Endodermal cell (in vitro differentiated cells): ENCODE measurements around the gene SLC25A6. TPM values are rescaled to one million over a fixed set of nuclear protein-coding genes. Genes with fewer than 3 reads are reported as not detected.

Experiments used
- DNase-seq: peaks from one replicate; pipeline ENCODE4 v3.0.0-alpha.2; 2017
- H3K27ac ChIP-seq: 2 replicates; pipeline ENCODE4 v1.5.1; 2013; ENCODE audit warnings: mild to moderate bottlenecking, low read depth, low read length, moderate library complexity
- H3K27me3 ChIP-seq: 2 replicates; pipeline ENCODE4 v1.6.1; 2013; ENCODE audit warnings: mild to moderate bottlenecking, low read length, moderate library complexity; ENCODE audit not compliant: insufficient read depth, control insufficient read depth, poor library complexity, severe bottlenecking
- H3K36me3 ChIP-seq: 2 replicates; pipeline ENCODE4 v1.7.0; 2013; ENCODE audit warnings: mild to moderate bottlenecking, low read length, moderate library complexity; ENCODE audit not compliant: control insufficient read depth, insufficient read depth
- H3K4me1 ChIP-seq: one replicate; pipeline ENCODE4 v1.7.0; 2013; ENCODE audit warnings: low read length; ENCODE audit not compliant: control insufficient read depth, insufficient read depth
- H3K4me3 ChIP-seq: 2 replicates; pipeline ENCODE4 v1.5.1; 2013; ENCODE audit warnings: mild to moderate bottlenecking, low read length, moderate library complexity
- H3K9ac ChIP-seq: 2 replicates; pipeline ENCODE4 v1.6.1; 2013; ENCODE audit warnings: mild to moderate bottlenecking, low read length, moderate library complexity; ENCODE audit not compliant: poor library complexity, severe bottlenecking; ENCODE audit errors: extremely low read depth
- H3K9me3 ChIP-seq: 2 replicates; pipeline ENCODE4 v1.6.1; 2013; ENCODE audit warnings: mild to moderate bottlenecking, low read length, moderate library complexity; ENCODE audit not compliant: control insufficient read depth
- H3K27ac Mint-ChIP-seq: 2 replicates; pipeline ENCODE4 v1.8.0; 2020; ENCODE audit warnings: mixed read lengths
- H3K27me3 Mint-ChIP-seq: 2 replicates; pipeline ENCODE4 v1.8.0; 2021; ENCODE audit warnings: mild to moderate bottlenecking, mixed read lengths; ENCODE audit not compliant: insufficient read depth
- H3K36me3 Mint-ChIP-seq: 2 replicates; pipeline ENCODE4 v1.8.0; 2020; ENCODE audit warnings: low read depth, mixed read lengths
- H3K4me1 Mint-ChIP-seq: 2 replicates; pipeline ENCODE4 v1.8.0; 2020; ENCODE audit warnings: mixed read lengths
- H3K4me3 Mint-ChIP-seq: 2 replicates; pipeline ENCODE4 v1.8.0; 2020; ENCODE audit warnings: mild to moderate bottlenecking, moderate library complexity, mixed read lengths
- H3K9me3 Mint-ChIP-seq: 2 replicates; pipeline ENCODE4 v1.8.0; 2020; ENCODE audit warnings: mild to moderate bottlenecking, mixed read lengths
- CTCF ChIP-seq: fragments of 200-600 bp; sonication (generic); conservative IDR thresholded peaks from 2 replicates; pipeline ENCODE4 v1.5.0; 2021; ENCODE audit warnings: antibody characterized with exemption, mild to moderate bottlenecking
- WGBS, 2 experiments: methylation state at CpG; one replicate each; pipeline versions ENCODE4 v1.1.5 to v1.1.7; 2013; ENCODE audit warnings: missing lambda C conversion rate in 2 of 2, mixed read lengths in 1 of 2; ENCODE audit not compliant: insufficient coverage in 1 of 2, insufficient read length in 1 of 2; 5-methylcytosine and 5-hydroxymethylcytosine counted together
- total RNA-seq, 2 donors: library from RNA; stranded (reverse); fragmentation: NEBNext Ultra II Directional in 1 of 2; extraction: Animal tissue kit (Norgen Biotek cat#: 25700) in 1 of 2; gene quantifications; 2 replicates in 1 of 2; 3 replicates in 1 of 2; pipeline ENCODE4 v1.2.1, GENCODE V29; 2021

The SLC25A6 gene
- total RNA-seq, 2 donors from 2014 or later = 424 to 429 TPM

- Mint-ChIP-seq H3K27ac (no peak overlapping the region), H3K27me3 (no peaks in the 10 kb centered on the region), H3K36me3 (peaks cover 71% of the 10 kb centered on the region), H3K4me3 (no peak overlapping the region), H3K4me1 (peaks cover 12% of the 10 kb centered on the region), H3K9me3 (peaks cover 38% of the 10 kb centered on the region)
- peaks cover 56% of the 10 kb centered on the region for H3K36me3 ChIP-seq
- H3K27ac ChIP-seq = no peak overlapping the region
- no peak for TF ChIP-seq CTCF
- no peaks in the 10 kb centered on the region for H3K27me3 ChIP-seq
- no peaks in the 10 kb centered on the region for H3K4me1 ChIP-seq
- 97 to 98% methylated on average over 15 to 19 of the region's 19 CpGs for WGBS, 2 experiments
- H3K4me3 ChIP-seq = no peak overlapping the region
- H3K9ac ChIP-seq = no peak overlapping the region
- peaks cover 35% of the 10 kb centered on the region for H3K9me3 ChIP-seq
- no peak for DNase-seq
Observed at GRCh38 chrX:1421433-1422134, 29.7 kb upstream of the SLC25A6 start.

- H3K36me3 ChIP-seq = peaks cover 60% of the 10 kb centered on the region
- H3K27me3 Mint-ChIP-seq = no peaks in the 10 kb centered on the region
- no peaks in the 10 kb centered on the region for H3K4me1 ChIP-seq
- H3K27me3 ChIP-seq = no peaks in the 10 kb centered on the region
- peaks cover 12% of the 10 kb centered on the region for H3K4me1 Mint-ChIP-seq
- H3K27ac ChIP-seq = no peak overlapping the region
- H3K9me3 ChIP-seq = peaks cover 35% of the 10 kb centered on the region
- H3K4me3 ChIP-seq = no peak overlapping the region
- no peak overlapping the region for H3K4me3 Mint-ChIP-seq
- H3K9me3 Mint-ChIP-seq = peaks cover 38% of the 10 kb centered on the region
- WGBS, 2 experiments = 85 to 100% methylated on average over 4 to 13 of the region's 14 CpGs
- H3K9ac ChIP-seq = no peak overlapping the region
- no peak for DNase-seq
- peaks cover 60% of the 10 kb centered on the region for H3K36me3 Mint-ChIP-seq
- peak overlapping the region; percentile 24 for H3K27ac Mint-ChIP-seq
- TF ChIP-seq CTCF = no peak
Observed at GRCh38 chrX:1420371-1420770, 28.5 kb upstream of the SLC25A6 start.

GRCh38 chrX:1419545-1420355 is 27.8 kb upstream of the SLC25A6 start:
- peaks cover 58% of the 10 kb centered on the region for H3K36me3 Mint-ChIP-seq
- peaks cover 12% of the 10 kb centered on the region for H3K4me1 Mint-ChIP-seq
- H3K4me3 Mint-ChIP-seq = no peak overlapping the region
- no peaks in the 10 kb centered on the region for H3K27me3 Mint-ChIP-seq
- H3K4me3 ChIP-seq = no peak overlapping the region
- peaks cover 54% of the 10 kb centered on the region for H3K36me3 ChIP-seq
- H3K4me1 ChIP-seq = no peaks in the 10 kb centered on the region
- no peaks in the 10 kb centered on the region for H3K27me3 ChIP-seq
- no peak overlapping the region for H3K9ac ChIP-seq
- H3K9me3 ChIP-seq = peaks cover 35% of the 10 kb centered on the region
- no peak for TF ChIP-seq CTCF
- DNase-seq = no peak
- H3K9me3 Mint-ChIP-seq = peaks cover 35% of the 10 kb centered on the region
- H3K27ac Mint-ChIP-seq = peak overlapping the region; percentile 27
- no peak overlapping the region for H3K27ac ChIP-seq
- WGBS, 2 experiments = 87% methylated on average over 18 to 19 of the region's 19 CpGs
